Memory B cell (primary cell): ENCODE data around the gene SLC25A33.
A peak's percentile ranks its signal among the peaks of the same experiment; 100 is the strongest.

Experiments used
- ATAC-seq: fragments of 150-1000 bp; cut with Tn5 transposase; 2 replicates; pipeline ENCODE4 v1.10.0; 2021; ENCODE audit warnings: low read depth, mild to moderate bottlenecking, moderate library complexity
- DNase-seq, 2 donors: peaks; one replicate each; pipeline ENCODE4 v3.0.0; 2022; ENCODE audit warnings: low spot score in 2 of 2
- H3K27ac Mint-ChIP-seq: one replicate; pipeline ENCODE4 v1.8.0; 2022; ENCODE audit warnings: mild to moderate bottlenecking, moderate library complexity, mixed read lengths
- H3K27me3 Mint-ChIP-seq: one replicate; pipeline ENCODE4 v1.8.0; 2022; ENCODE audit warnings: mixed read lengths
- H3K36me3 Mint-ChIP-seq: one replicate; pipeline ENCODE4 v1.8.0; 2022; ENCODE audit warnings: mild to moderate bottlenecking, mixed read lengths
- H3K4me1 Mint-ChIP-seq: one replicate; pipeline ENCODE4 v1.8.0; 2022; ENCODE audit warnings: mixed read lengths
- H3K4me3 Mint-ChIP-seq: one replicate; pipeline ENCODE4 v1.8.0; 2022; ENCODE audit warnings: mild to moderate bottlenecking, moderate library complexity, mixed read lengths
- H3K9me3 Mint-ChIP-seq: one replicate; pipeline ENCODE4 v1.8.0; 2022; ENCODE audit warnings: mixed read lengths

Gene SLC25A33

DNA sequence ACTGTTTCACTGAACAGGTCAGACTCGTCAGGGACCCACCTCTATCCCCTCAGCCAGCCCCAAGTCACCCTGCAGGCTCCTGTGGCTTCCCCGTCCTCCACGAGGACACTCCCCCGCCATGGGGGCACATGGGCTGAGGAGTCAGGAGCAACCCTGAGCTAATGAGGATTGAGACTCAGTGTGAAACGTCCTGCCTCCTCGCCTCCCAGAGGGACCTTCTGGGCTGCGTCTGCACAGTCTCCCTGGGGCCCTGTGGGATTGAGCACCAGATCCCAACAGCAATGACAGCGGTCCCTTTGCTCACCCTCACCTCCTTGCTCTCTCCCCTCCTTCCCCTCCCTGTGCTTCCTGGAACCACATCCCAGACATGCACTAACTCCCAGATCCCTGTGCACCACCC lies 18.9 kb upstream of the SLC25A33 start:
- H3K27ac Mint-ChIP-seq: no peak overlapping the region
- no peaks in the 10 kb centered on the region for H3K36me3 Mint-ChIP-seq
- DNase-seq: no peak
- ATAC-seq: no peak
- peaks cover 2% of the 10 kb centered on the region for H3K27me3 Mint-ChIP-seq
- no peak overlapping the region for H3K4me3 Mint-ChIP-seq
- H3K9me3 Mint-ChIP-seq: no peaks in the 10 kb centered on the region
- peaks cover 4% of the 10 kb centered on the region for H3K4me1 Mint-ChIP-seq

DNA sequence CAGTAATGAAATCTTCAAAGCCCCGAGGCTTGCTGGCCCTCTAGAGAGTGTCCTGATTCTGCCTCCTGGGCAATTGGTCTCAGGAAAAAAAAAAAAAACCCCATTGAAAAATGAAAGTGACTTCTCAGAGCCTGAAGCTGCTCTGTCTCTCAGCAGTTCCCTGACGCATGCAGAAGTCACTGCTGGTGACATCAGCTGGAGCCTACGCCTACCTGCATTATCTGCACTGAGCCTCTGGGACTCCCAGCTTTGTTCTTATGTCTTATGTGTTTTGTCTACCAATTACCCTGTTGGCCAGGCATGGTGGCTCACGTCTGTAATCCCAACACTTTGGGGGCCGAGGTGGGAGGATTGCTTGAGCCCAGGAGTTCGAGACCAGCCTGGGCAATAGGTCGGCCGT lies 10.1 kb upstream of the SLC25A33 start:
- no peak overlapping the region for H3K27ac Mint-ChIP-seq

DNA sequence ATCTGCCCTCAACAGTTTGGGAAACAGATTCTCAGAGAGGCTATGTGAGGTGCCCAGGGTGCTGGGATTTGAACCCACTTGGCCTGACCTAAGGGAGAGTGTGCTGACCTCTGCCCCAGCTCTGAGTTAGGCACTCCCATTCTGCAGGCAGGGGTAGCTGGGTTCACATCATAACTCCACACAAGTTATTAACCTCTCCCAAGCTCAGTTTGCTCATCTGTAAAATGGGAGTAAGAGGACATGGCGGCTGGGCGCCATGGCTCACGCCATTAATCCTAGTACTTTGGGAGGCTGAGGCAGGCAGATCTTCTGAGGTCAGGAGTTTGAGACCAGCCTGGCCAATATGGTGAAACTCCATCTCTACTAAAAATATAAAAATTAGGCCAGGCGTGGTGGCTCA lies 8.9 kb upstream of the SLC25A33 start:
- no peak for ATAC-seq
- peaks cover 8% of the 10 kb centered on the region for H3K4me1 Mint-ChIP-seq
- H3K27ac Mint-ChIP-seq: no peak overlapping the region
- no peak for DNase-seq
- H3K27me3 Mint-ChIP-seq: no peaks in the 10 kb centered on the region
- no peaks in the 10 kb centered on the region for H3K36me3 Mint-ChIP-seq
- no peaks in the 10 kb centered on the region for H3K9me3 Mint-ChIP-seq
- no peak overlapping the region for H3K4me3 Mint-ChIP-seq

More for the DNA sequence above, 10.1 kb upstream of the SLC25A33 start:
- H3K27me3 Mint-ChIP-seq: no peaks in the 10 kb centered on the region
- H3K9me3 Mint-ChIP-seq: no peaks in the 10 kb centered on the region
- no peaks in the 10 kb centered on the region for H3K36me3 Mint-ChIP-seq
- no peak overlapping the region for H3K4me3 Mint-ChIP-seq
- peaks cover 8% of the 10 kb centered on the region for H3K4me1 Mint-ChIP-seq
- DNase-seq: no peak
- ATAC-seq: peak; percentile 62

DNA sequence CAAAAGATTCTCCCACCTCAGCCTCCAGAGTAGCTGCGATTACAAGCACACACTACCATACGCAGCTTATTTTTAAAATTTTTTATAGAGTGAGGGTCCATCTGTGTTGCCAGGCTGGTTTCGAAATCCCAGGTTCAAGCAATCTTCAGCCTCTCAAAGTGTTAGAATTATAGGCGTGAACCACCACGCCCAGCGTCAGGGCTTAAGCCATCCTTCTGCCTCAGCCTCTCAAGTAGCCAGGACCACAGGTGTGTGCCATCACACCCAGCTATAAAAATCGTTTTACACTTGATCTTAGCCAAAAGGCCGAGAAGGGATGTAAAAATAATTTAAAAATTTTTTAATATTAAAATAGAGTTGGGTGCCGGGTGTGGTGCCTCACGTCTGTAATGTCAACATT lies 4.3 kb upstream of the SLC25A33 start:
- no peak overlapping the region for H3K4me3 Mint-ChIP-seq
- ATAC-seq: no peak
- peaks cover 10% of the 10 kb centered on the region for H3K4me1 Mint-ChIP-seq
- H3K9me3 Mint-ChIP-seq: peaks cover 4% of the 10 kb centered on the region
- no peaks in the 10 kb centered on the region for H3K36me3 Mint-ChIP-seq
- no peak overlapping the region for H3K27ac Mint-ChIP-seq
- H3K27me3 Mint-ChIP-seq: no peaks in the 10 kb centered on the region
- DNase-seq: no peak

DNA sequence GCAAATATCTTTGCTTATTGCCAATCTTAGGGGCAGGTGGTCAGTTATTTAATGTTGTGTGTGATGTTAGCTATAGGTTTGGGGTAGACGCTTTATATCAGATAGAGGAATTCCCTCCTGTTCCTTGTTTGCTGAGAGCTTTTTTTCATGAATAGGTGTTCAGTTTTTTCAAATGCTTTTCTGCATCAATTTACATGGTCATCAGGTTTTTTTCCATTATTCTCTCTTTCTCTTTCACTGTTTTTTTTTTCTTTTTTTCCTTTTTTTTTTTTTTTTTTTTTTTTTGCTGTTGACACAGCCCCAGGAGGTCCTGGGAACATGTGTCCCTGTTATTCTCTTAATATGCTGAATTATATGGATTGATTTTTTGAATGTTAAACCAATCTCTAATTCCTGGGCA lies 3.0 kb upstream of the SLC25A33 start:
- Mint-ChIP-seq H3K9me3 (peaks cover 4% of the 10 kb centered on the region), H3K27ac (no peak overlapping the region), H3K27me3 (no peaks in the 10 kb centered on the region), H3K4me1 (peaks cover 18% of the 10 kb centered on the region), H3K4me3 (no peak overlapping the region), H3K36me3 (no peaks in the 10 kb centered on the region)
- ATAC-seq: no peak
- no peak for DNase-seq

DNA sequence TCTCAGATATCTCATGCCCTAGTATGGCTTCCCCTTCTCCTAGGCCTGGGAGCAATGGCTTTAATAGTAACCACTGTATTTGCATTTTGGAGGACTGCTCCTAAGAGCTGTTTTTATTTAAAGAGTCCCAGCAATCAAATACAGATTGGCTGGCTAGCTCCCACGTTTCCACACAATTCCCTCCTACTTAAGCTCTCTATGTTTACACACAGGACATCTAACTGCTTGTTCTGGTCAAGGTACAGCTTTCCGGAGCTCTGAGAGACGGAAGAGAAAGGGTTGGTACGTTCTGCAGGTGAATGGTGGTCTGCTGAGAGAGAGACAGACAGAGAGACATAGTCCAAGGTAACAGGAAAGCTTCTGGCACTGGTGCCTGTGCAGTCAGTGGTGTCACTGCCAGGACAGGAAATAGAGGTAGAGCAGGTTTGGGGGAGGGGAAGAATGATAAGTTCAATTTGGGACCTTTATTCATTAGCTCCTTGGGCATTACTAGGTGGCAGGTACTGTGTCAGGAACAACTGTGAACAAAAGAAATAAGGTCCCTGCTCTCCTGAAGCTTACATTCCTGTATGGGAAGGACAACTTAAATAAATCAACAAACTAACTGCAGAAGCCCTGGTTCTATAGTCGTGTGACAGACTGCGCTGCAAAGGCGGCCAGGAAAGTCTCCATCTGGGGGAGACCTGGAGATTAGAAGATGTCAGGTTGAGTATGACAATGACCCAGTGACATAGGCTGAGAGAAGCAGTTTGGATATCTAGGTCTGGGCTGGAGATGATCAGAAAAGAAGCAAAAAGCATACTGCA lies 1.2 kb upstream of the SLC25A33 start:
- ATAC-seq (no peak), DNase-seq (no peak)
- Mint-ChIP-seq H3K27ac (peak overlapping the region; percentile 45), H3K4me1 (peaks cover 23% of the 10 kb centered on the region), H3K9me3 (peaks cover 4% of the 10 kb centered on the region), H3K36me3 (no peaks in the 10 kb centered on the region), H3K27me3 (no peaks in the 10 kb centered on the region), H3K4me3 (peak overlapping the region; percentile 53)

DNA sequence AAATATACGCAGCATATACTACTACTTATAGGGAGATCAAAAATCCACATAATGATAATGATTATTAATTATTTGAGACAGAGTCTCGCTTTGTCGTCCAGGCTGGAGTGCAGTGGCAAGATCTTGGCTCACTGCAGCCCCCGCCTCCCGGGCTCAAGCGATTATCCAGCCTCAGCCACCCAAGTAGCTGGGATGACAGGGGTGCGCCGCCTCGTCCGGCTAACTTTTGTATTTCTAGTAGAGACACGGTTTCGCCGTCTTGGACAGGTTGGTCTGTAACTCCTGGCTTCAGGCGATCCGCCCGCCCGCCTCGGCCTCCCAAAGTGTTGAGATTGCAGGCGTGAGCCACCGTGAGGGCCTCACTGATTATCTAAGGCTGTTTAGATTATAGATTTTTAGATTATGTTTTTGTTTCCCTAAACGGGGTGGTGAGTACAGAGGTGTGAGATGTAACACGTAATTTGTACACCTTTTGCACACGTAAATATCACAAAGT lies 548 bp upstream of the SLC25A33 start:
- DNase-seq: no peak
- H3K4me3 Mint-ChIP-seq: peak overlapping the region; percentile 72
- no peaks in the 10 kb centered on the region for H3K27me3 Mint-ChIP-seq
- H3K36me3 Mint-ChIP-seq: no peaks in the 10 kb centered on the region
- ATAC-seq: no peak
- H3K9me3 Mint-ChIP-seq: peaks cover 4% of the 10 kb centered on the region
- peak overlapping the region; percentile 91 for H3K27ac Mint-ChIP-seq
- H3K4me1 Mint-ChIP-seq: peaks cover 23% of the 10 kb centered on the region

DNA sequence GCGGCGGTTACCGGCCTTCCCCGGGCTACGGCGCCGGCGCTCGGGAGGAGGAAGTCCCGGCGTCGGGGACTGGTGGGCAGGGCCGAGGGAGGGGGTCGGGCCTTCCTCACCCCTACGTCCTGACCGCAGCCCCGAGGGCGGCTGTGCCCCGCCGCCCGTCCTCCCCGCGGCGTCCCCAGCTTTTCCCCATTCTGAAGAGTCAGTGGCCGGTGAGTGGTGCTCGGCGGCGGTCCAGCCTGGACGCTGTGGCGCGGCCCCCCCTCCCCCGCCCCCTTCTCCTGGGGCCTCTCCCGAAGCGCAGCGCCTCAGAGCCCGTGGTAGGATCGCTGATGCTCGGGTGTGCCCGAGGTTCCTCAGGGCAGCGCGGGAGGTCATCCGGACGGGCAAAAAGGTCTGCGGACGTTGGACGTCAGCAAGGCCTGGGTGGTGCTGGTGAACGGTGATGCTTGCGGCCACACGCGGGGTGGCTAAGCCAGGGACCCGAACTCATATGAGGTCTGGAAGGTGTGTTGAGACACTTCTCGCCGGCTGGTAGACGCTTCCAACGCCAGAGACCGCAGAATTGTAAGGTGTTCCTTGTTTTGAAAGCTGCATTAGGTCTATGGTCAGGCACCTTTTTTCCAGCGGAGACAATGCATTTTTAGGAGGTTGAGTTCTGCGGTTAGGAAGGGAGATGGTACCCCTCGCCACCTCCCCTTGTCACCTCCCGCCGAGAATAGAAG lies 725 bp downstream of the SLC25A33 start:
- H3K27ac Mint-ChIP-seq: peak overlapping the region; percentile 83
- DNase-seq (peak in 1 of 2 donors; percentile 13), ATAC-seq (peak; percentile 51)
- peaks cover 4% of the 10 kb centered on the region for H3K9me3 Mint-ChIP-seq
- H3K27me3 Mint-ChIP-seq: no peaks in the 10 kb centered on the region
- no peaks in the 10 kb centered on the region for H3K36me3 Mint-ChIP-seq
- peaks cover 27% of the 10 kb centered on the region for H3K4me1 Mint-ChIP-seq
- peak overlapping the region; percentile 88 for H3K4me3 Mint-ChIP-seq

DNA sequence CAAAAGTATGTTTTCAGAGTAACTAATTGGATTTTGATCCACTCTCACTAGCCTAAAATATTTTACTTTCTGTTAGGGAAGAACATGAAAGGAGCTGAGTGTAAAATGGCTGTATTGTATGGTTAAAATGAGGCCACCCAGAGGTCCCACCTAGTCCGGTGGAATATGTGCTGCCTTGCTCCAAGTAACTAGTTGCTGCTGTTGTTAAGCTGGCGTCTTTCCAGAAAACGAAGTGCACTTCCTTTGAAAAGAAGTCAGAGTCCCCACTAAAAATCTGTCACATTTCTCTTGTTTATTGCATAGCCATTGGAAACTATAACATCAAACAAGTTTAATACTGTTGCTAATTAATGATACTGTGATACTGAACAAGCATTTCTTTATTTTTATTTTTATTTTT lies 3.2 kb downstream of the SLC25A33 start:
- Mint-ChIP-seq H3K4me3 (peak overlapping the region; percentile 30), H3K4me1 (peaks cover 31% of the 10 kb centered on the region), H3K27ac (no peak overlapping the region), H3K27me3 (no peaks in the 10 kb centered on the region), H3K9me3 (no peaks in the 10 kb centered on the region), H3K36me3 (no peaks in the 10 kb centered on the region)
- no peak for DNase-seq
- no peak for ATAC-seq

DNA sequence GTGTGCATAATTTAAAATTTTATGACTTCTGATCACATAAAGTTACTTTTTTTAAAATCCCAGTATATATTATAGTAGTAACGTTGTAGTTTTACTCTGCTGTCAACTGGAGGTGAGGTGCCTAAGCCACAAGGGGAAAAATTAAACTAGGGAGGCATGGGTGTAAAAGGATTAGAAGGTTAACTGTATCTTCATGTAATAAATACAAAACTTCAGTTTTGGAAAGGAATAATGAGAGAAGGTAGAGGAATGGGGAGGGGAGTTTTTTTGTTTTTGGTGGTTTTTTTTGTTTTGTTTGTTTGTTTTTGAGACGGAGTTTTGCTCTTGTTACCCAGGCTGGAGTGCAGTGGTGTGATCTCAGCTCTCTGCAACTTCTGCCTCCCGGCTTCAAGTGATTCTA lies 5.7 kb downstream of the SLC25A33 start:
- Mint-ChIP-seq H3K27ac (no peak overlapping the region), H3K36me3 (no peaks in the 10 kb centered on the region), H3K4me1 (peaks cover 28% of the 10 kb centered on the region), H3K4me3 (no peak overlapping the region), H3K27me3 (no peaks in the 10 kb centered on the region), H3K9me3 (no peaks in the 10 kb centered on the region)
- no peak for DNase-seq
- no peak for ATAC-seq

DNA sequence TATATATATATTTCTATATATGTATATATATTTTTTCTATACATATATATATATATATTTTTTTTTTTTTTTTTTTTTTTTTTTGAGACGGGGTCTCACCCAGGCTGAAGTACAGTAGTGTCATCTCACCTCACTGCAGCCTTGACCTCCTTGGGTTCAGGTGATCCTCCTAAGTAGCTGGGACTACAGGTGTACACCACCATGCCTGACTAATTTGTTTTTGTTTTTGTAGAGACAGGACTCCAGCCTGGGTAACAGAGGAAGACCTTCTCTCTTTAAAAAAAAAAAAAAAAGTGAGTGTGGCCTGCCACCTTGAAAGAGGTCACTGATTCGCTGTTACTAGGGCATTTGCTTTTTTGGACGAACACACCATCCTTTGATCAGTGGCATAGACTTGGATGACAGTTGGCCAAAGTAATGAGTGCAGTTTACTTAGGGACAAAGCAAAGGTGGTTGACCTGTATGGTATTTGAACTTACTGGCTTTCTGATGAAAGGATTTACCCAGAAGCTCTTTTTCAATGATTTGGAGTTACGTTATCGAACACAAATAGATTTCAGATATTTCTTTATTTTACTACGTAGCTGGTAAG lies 10.8 kb downstream of the SLC25A33 start:
- Mint-ChIP-seq H3K4me3 (no peak overlapping the region), H3K27me3 (no peaks in the 10 kb centered on the region), H3K36me3 (peaks cover 2% of the 10 kb centered on the region), H3K27ac (no peak overlapping the region), H3K4me1 (peaks cover 11% of the 10 kb centered on the region), H3K9me3 (no peaks in the 10 kb centered on the region)
- ATAC-seq (no peak), DNase-seq (no peak)

DNA sequence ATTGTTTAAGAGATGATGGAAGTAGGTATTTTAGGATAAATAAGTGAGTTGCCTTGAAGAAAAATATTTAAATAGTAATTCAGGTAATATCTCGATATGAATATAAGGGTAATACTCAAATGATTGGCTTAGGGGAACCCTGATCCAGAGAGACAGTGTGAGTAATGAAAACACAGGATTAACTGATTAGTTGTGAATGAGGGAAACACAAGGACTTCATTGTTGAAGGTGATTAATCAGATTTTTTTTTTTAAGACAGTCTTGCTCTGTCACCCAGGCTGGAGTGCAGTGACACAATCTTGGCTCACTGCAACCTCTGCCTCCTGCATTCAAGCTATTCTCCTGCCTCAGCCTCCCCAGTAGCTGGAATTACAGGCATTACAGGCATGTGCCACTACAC lies 12.7 kb downstream of the SLC25A33 start:
- no peak overlapping the region for H3K4me3 Mint-ChIP-seq
- DNase-seq (no peak), ATAC-seq (no peak)
- H3K36me3 Mint-ChIP-seq: peaks cover 16% of the 10 kb centered on the region
- no peaks in the 10 kb centered on the region for H3K27me3 Mint-ChIP-seq
- H3K9me3 Mint-ChIP-seq: no peaks in the 10 kb centered on the region
- peak overlapping the region; percentile 55 for H3K27ac Mint-ChIP-seq
- peaks cover 9% of the 10 kb centered on the region for H3K4me1 Mint-ChIP-seq

DNA sequence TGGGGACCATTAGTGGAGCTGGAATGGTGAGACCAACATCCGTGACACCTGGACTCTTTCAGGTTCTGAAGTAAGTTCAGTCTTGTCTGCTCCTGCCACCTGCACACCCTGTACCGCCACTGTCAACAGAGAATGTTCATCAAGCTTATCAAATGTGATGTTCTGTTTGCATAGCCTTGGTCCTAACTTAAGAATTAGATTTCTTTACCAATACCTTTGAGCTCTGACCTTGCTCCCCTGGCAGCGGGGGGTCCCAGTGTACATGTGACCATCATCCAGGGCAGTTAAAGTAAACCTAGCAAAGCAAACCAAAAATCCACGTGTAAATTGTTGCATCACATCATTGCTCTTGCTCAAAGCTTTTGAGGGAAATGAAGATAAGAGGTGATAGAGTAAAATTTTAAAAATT lies 14.5 kb downstream of the SLC25A33 start:
- H3K4me1 Mint-ChIP-seq: peaks cover 13% of the 10 kb centered on the region
- H3K9me3 Mint-ChIP-seq: no peaks in the 10 kb centered on the region
- ATAC-seq (no peak), DNase-seq (no peak)
- no peak overlapping the region for H3K4me3 Mint-ChIP-seq
- peaks cover 22% of the 10 kb centered on the region for H3K36me3 Mint-ChIP-seq
- no peak overlapping the region for H3K27ac Mint-ChIP-seq
- no peaks in the 10 kb centered on the region for H3K27me3 Mint-ChIP-seq

DNA sequence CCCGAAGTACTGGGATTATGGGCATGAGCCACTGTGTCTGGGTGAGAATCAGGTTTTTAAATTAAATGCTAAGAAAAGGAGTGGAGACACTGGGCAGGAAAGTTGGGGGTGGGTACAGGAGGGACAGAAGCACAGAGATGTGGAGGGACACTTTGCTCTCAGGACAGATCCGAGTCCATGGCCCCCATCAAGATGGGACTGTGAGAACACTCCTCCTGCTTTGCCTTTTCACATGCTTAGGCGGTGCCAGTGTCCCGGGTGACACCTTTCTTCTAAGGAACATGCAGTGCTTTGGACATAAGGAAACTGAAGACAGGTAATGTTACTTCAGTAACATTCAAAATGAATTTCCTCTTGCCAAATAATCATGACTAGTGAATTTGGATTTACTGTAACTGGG lies 16.7 kb downstream of the SLC25A33 start:
- Mint-ChIP-seq H3K9me3 (no peaks in the 10 kb centered on the region), H3K27me3 (no peaks in the 10 kb centered on the region), H3K27ac (no peak overlapping the region), H3K4me1 (peaks cover 13% of the 10 kb centered on the region), H3K36me3 (peaks cover 25% of the 10 kb centered on the region), H3K4me3 (no peak overlapping the region)
- no peak for ATAC-seq
- no peak for DNase-seq
